HCT116 (cell line): ENCODE measurements around the gene ANKRD13D. TPM values are rescaled to one million over a fixed set of nuclear protein-coding genes. Genes with fewer than 3 reads are reported as not detected.

Experiments used
- ATAC-seq: fragments of 200-7000 bp; cut with Tn5 transposase; 2 replicates; pipeline ENCODE4 v1.9.1; 2020; ENCODE audit warnings: mild to moderate bottlenecking, moderate library complexity
- BruUV-seq: library from RNA; stranded (reverse); fragments of 400-500 nt; replicated peaks from 2 replicates; lab custom pipeline; 2021; lab: Mats Ljungman, UMichigan
- CTCF ChIA-PET: fragments of 300-600 bp; sonication (Branson Sonifier 250); formaldehyde crosslinking; loops from one replicate; lab custom pipeline; 2021; ENCODE audit warnings: antibody characterized with exemption; lab: Charles Lee
- POLR2A ChIA-PET: fragments of 300-600, 350-600 bp; sonication (Branson Sonifier 250); formaldehyde crosslinking; loops from one replicate; lab custom pipeline; 2021; ENCODE audit warnings: antibody characterized with exemption; lab: Charles Lee
- RAD21 ChIA-PET, 2 experiments: fragments of 300-600 bp; sonication (Branson Sonifier 250); formaldehyde crosslinking; loops; one replicate each; lab custom pipeline; 2023; ENCODE audit warnings: low total read pairs in 2 of 2; ENCODE audit not compliant: uncharacterized antibody in 2 of 2, unreplicated experiment in 2 of 2, low non-redundant PET in 1 of 2; lab: Charles Lee
- DNase-seq: peaks from one replicate; pipeline ENCODE4 v3.0.0-alpha.2; 2010; ENCODE audit warnings: low read depth, low spot score
- H2AFZ ChIP-seq: fragments of 200-600 bp; shearing (Covaris generic), sonication (generic); 2 replicates; pipeline ENCODE4 v1.6.1; 2017; ENCODE audit warnings: low read depth, mixed run types, mixed read lengths, antibody characterized with exemption, low read length; ENCODE audit not compliant: poor library complexity, severe bottlenecking
- H3K27ac ChIP-seq: 2 replicates; pipeline ENCODE4 v1.5.1; 2012; ENCODE audit warnings: low read depth, low read length
- H3K27me3 ChIP-seq: fragments of 200-600 bp; sonication (generic); 2 replicates; pipeline ENCODE4 v1.6.1; 2016; ENCODE audit warnings: mixed run types, low read length, mixed read lengths; ENCODE audit not compliant: insufficient read depth
- H3K36me3 ChIP-seq, 2 experiments: fragments of 200-500 bp in 1 of 2; fragments of 200-600 bp in 1 of 2; sonication (Bioruptor generic) in 1 of 2; sonication (generic) in 1 of 2; 2 replicates each; pipeline versions ENCODE4 v1.5.1 to v1.6.1; 2014 to 2016; ENCODE audit warnings: low read length in 2 of 2, inconsistent platforms in 1 of 2, mixed read lengths in 1 of 2, mixed run types in 1 of 2; ENCODE audit not compliant: insufficient read depth in 2 of 2, control insufficient read depth in 1 of 2
- H3K4me1 ChIP-seq, 2 experiments: fragments of 200-600 bp in 1 of 2; sonication (generic) in 1 of 2; 2 replicates each; pipeline versions ENCODE4 v1.5.1 to v1.6.1; 2012 to 2017; ENCODE audit warnings: low read length in 2 of 2, inconsistent platforms in 1 of 2, mild to moderate bottlenecking in 1 of 2, mixed read lengths in 1 of 2, mixed run types in 1 of 2, moderate library complexity in 1 of 2; ENCODE audit not compliant: insufficient read depth in 2 of 2, control insufficient read depth in 1 of 2
- H3K4me2 ChIP-seq: fragments of 200-600 bp; sonication (generic); 2 replicates; pipeline ENCODE4 v1.6.1; 2017; ENCODE audit warnings: mixed run types, low read length, mixed read lengths
- H3K4me3 ChIP-seq, 2 experiments: fragments of 200-600 bp in 1 of 2; sonication (generic) in 1 of 2; replicated peaks in 1 of 2; 2 replicates each; pipeline ENCODE4 v1.5.1; 2011 to 2016; ENCODE audit warnings: low read length in 2 of 2, control low read depth in 1 of 2, low read depth in 1 of 2, mild to moderate bottlenecking in 1 of 2, mixed read lengths in 1 of 2, mixed run types in 1 of 2
- H3K79me2 ChIP-seq: fragments of 200-600 bp; sonication (generic); 2 replicates; pipeline ENCODE4 v1.6.1; 2017; ENCODE audit warnings: mild to moderate bottlenecking, mixed run types, low read length, moderate library complexity, mixed read lengths; ENCODE audit not compliant: insufficient read depth
- H3K9ac ChIP-seq: fragments of 200-600 bp; sonication (generic); 2 replicates; pipeline ENCODE4 v1.6.1; 2016; ENCODE audit warnings: low read length, mixed read lengths
- H3K9me2 ChIP-seq: fragments of 200-600 bp; sonication (generic), shearing (Covaris generic); 2 replicates; pipeline ENCODE4 v1.6.1; 2017; ENCODE audit warnings: mixed run types, mild to moderate bottlenecking, moderate library complexity; ENCODE audit not compliant: insufficient read depth
- H3K9me3 ChIP-seq, 2 experiments: fragments of 200-500 bp in 1 of 2; fragments of 200-600 bp in 1 of 2; sonication (Bioruptor generic) in 1 of 2; sonication (generic) in 1 of 2; 2 replicates each; pipeline ENCODE4 v1.6.1; 2014 to 2017; ENCODE audit warnings: low read length in 2 of 2, mixed read lengths in 2 of 2, inconsistent platforms in 1 of 2, low read depth in 1 of 2, mild to moderate bottlenecking in 1 of 2, mixed run types in 1 of 2, moderate library complexity in 1 of 2; ENCODE audit not compliant: control insufficient read depth in 1 of 2, insufficient read depth in 1 of 2
- H4K20me1 ChIP-seq: fragments of 200-600 bp; sonication (generic), shearing (Covaris generic); 2 replicates; pipeline ENCODE4 v1.6.1; 2017; ENCODE audit warnings: mixed run types, mild to moderate bottlenecking, moderate library complexity; ENCODE audit not compliant: insufficient read depth
- CBX3 ChIP-seq: IDR thresholded peaks from 2 replicates; pipeline ENCODE4 v1.6.1; 2012; ENCODE audit warnings: low read depth
- CTCF ChIP-seq, 3 experiments: fragments of 200-600 bp in 1 of 3; sonication (generic) in 1 of 3; IDR thresholded peaks in 2 of 3; conservative IDR thresholded peaks in 1 of 3; 2 replicates each; pipeline ENCODE4 v1.5.1; 2012 to 2017; ENCODE audit warnings: low read depth in 2 of 3, low read length in 2 of 3, antibody characterized with exemption in 1 of 3, borderline replicate concordance in 1 of 3, control low read depth in 1 of 3, mild to moderate bottlenecking in 1 of 3, mixed read lengths in 1 of 3, mixed run types in 1 of 3, moderate library complexity in 1 of 3; ENCODE audit not compliant: insufficient read depth in 1 of 3
- intact Hi-C: fragments of 100-400 bp; cut with micrococcal nuclease; formaldehyde crosslinking; loops from 2 replicates; pipeline ENCODE4 v1.10.0; 2022
- total RNA-seq: library from RNA; stranded (reverse); gene quantifications from one replicate; pipeline ENCODE4 v1.2.1, GENCODE V29; 2021; ENCODE audit not compliant: unreplicated experiment

ANKRD13D gene
- total RNA-seq, 1 experiment from 2014 or later: 61.1 TPM

GRCh38 chr11:67286621-67287333 is 2.3 kb upstream of the ANKRD13D start:
- peak overlapping the region; percentile 93; the same call in 1 of the 2 replicates for H3K9ac ChIP-seq
- H3K4me3 ChIP-seq: no peak overlapping the region

More at GRCh38 chr11:67286621-67287333, 2.3 kb upstream of the ANKRD13D start:
- intact Hi-C loops: no loop called here
- Histone ChIP-seq H3K9me2 (no peaks in the 10 kb centered on the region), H3K27me3 (no peaks in the 10 kb centered on the region), H2AFZ (no peak overlapping the region), H3K36me3 (peaks cover 20 to 36% of the 10 kb centered on the region in 2 experiments), H3K27ac (peak overlapping the region; percentile 100), H3K4me1 (peaks cover 13 to 29% of the 10 kb centered on the region in 2 experiments), H3K79me2 (peaks cover 20% of the 10 kb centered on the region; the same call in 1 of the 2 replicates), H3K4me2 (peak overlapping the region; percentile 98), H4K20me1 (no peaks in the 10 kb centered on the region), H3K9me3 (no peaks in the 10 kb centered on the region)
- CTCF ChIA-PET: no interaction called here
- TF ChIP-seq CTCF (IDR thresholded peaks at IDR 0.05 in 2 of 3, conservative IDR thresholded peaks at IDR 0.05 in 1 of 3; ENCODE audit: borderline replicate concordance in 1 of 3, insufficient read depth in 1 of 3, low read depth in 2 of 3, low read length in 2 of 3) (peak in 1 of 3 experiments; percentile 22; a peak in 2 of 6 replicates), CBX3 (no peak)
- ATAC-seq: no peak
- POLR2A ChIA-PET: no interaction called here
- no TSS peak for BruUV-seq
- no peak for DNase-seq
- RAD21 ChIA-PET: no interaction called here
